HG03196 (cell line): ENCODE results near the gene SIGLEC11.
"Not testable (repeated sequence)": the region's sequence is repeated elsewhere in the genome, so short reads cannot be mapped to it uniquely, and the experiment has no call there.

Experiments
- ATAC-seq: cut with Tn5 transposase; IDR thresholded peaks from one replicate; pipeline ENCODE4 v1.9.1; 2021; ENCODE audit not compliant: unreplicated experiment

SIGLEC11 gene

GRCh38 chr19:49981603-49982593, 20.9 kb upstream of the SIGLEC11 start:
- ATAC-seq: no peak

- no peak for ATAC-seq
Observed at GRCh38 chr19:49978324-49978723, 17.4 kb upstream of the SIGLEC11 start.

- no peak for ATAC-seq
Observed at GRCh38 chr19:49977881-49978280, 16.9 kb upstream of the SIGLEC11 start.

GRCh38 chr19:49977076-49977475, 16.1 kb upstream of the SIGLEC11 start:
- no peak for ATAC-seq

GRCh38 chr19:49976496-49976895, 15.5 kb upstream of the SIGLEC11 start:
- ATAC-seq: no peak

- ATAC-seq: no peak
Observed at GRCh38 chr19:49975051-49975450, 14.1 kb upstream of the SIGLEC11 start.

- no peak for ATAC-seq
Observed at GRCh38 chr19:49973987-49974386, 13.0 kb upstream of the SIGLEC11 start.

GRCh38 chr19:49972841-49973240, 11.9 kb upstream of the SIGLEC11 start:
- no peak for ATAC-seq

- no peak for ATAC-seq
Observed at GRCh38 chr19:49971991-49972411, 11.0 kb upstream of the SIGLEC11 start.

GRCh38 chr19:49969355-49969754, 8.4 kb upstream of the SIGLEC11 start:
- ATAC-seq: not testable (repeated sequence)

- no peak for ATAC-seq
Observed at GRCh38 chr19:49968279-49968922, 7.4 kb upstream of the SIGLEC11 start.

GRCh38 chr19:49959892-49960291, 1.1 kb downstream of the SIGLEC11 start:
- ATAC-seq: not testable (repeated sequence)

GRCh38 chr19:49958596-49958995, 2.4 kb downstream of the SIGLEC11 start:
- ATAC-seq: not testable (repeated sequence)

- ATAC-seq: not testable (repeated sequence)
Observed at GRCh38 chr19:49958144-49958543, 2.8 kb downstream of the SIGLEC11 start.

GRCh38 chr19:49957262-49957915, 3.6 kb downstream of the SIGLEC11 start:
- ATAC-seq: no peak

GRCh38 chr19:49956115-49956495, 4.9 kb downstream of the SIGLEC11 start:
- ATAC-seq: no peak

GRCh38 chr19:49954933-49955332, 6.0 kb downstream of the SIGLEC11 start:
- no peak for ATAC-seq

GRCh38 chr19:49954092-49954829, 6.7 kb downstream of the SIGLEC11 start:
- no peak for ATAC-seq

- no peak for ATAC-seq
Observed at GRCh38 chr19:49953416-49953815, 7.6 kb downstream of the SIGLEC11 start.

GRCh38 chr19:49952906-49953305, 8.1 kb downstream of the SIGLEC11 start:
- ATAC-seq: no peak

- no peak for ATAC-seq
Observed at GRCh38 chr19:49952479-49952836, 8.5 kb downstream of the SIGLEC11 start.
